K562 (cell line): Measurements from ENCODE around the gene NR1H3. TPM values are rescaled to one million over a fixed set of nuclear protein-coding genes. Genes with fewer than 3 reads are reported as not detected.

Experiments used
- EP400 ChIP-seq: fragments of 450-650 bp; IDR thresholded peaks from 2 replicates; pipeline ENCODE4 v1.6.1; 2017; ENCODE audit warnings: antibody characterized with exemption, mild to moderate bottlenecking, moderate library complexity
- HMGXB4 ChIP-seq: sonication (generic); formaldehyde crosslinking; IDR thresholded peaks from 2 replicates; pipeline ENCODE4 v1.8.1; 2023; ENCODE audit warnings: mild to moderate bottlenecking, missing genetic modification reagents
- polyA plus RNA-seq, 8 experiments: library from polyadenylated mRNA; depleted of rRNA in 4 of 8; stranded (reverse) in 5 of 8; unstranded in 3 of 8; fragments of >200 nt; fragmentation: Nextera tagmentation in 2 of 8; fragmentation: Illumina TruSeq in 1 of 8; extraction: Ambion mirVana in 2 of 8; extraction: Trizol in 1 of 8; gene quantifications; 2 replicates each; pipeline versions ENCODE4 v1.2.1 to v1.2.3, GENCODE V29; 2011 to 2014; ENCODE audit warnings: inconsistent platforms in 1 of 8, missing spikeins in 1 of 8
- total RNA-seq, 7 experiments: library from RNA; depleted of rRNA in 6 of 7; stranded (reverse); fragments of >200 nt in 6 of 7; fragmentation: Illumina TruSeq in 2 of 7; extraction: Trizol in 2 of 7; gene quantifications; 2 replicates each; pipeline versions ENCODE4 v1.2.1 to v1.2.3, GENCODE V29; 2011 to 2021; ENCODE audit warnings: low replicate concordance in 1 of 7
- TF ChIP-seq, protein P1 (sequence below): fragments of 200-800 bp; sonication (Bioruptor generic); IDR thresholded peaks from 2 replicates; pipeline ENCODE4 v1.6.1; 2016; ENCODE audit warnings: missing genetic modification characterization, missing compliant biosample characterization
- TF ChIP-seq, protein P2 (sequence below): fragments of 450-650 bp; IDR thresholded peaks from 2 replicates; pipeline ENCODE4 v1.6.1; 2017; ENCODE audit warnings: antibody characterized with exemption

Gene NR1H3
- total and polyA plus RNA-seq, 9 of the 15 experiments (the other 6 are each of a cell fraction or from before 2014, with no cell fraction given), result 8.2 to 26.0 (median 11.9) TPM

- TF ChIP-seq, protein P1, sequence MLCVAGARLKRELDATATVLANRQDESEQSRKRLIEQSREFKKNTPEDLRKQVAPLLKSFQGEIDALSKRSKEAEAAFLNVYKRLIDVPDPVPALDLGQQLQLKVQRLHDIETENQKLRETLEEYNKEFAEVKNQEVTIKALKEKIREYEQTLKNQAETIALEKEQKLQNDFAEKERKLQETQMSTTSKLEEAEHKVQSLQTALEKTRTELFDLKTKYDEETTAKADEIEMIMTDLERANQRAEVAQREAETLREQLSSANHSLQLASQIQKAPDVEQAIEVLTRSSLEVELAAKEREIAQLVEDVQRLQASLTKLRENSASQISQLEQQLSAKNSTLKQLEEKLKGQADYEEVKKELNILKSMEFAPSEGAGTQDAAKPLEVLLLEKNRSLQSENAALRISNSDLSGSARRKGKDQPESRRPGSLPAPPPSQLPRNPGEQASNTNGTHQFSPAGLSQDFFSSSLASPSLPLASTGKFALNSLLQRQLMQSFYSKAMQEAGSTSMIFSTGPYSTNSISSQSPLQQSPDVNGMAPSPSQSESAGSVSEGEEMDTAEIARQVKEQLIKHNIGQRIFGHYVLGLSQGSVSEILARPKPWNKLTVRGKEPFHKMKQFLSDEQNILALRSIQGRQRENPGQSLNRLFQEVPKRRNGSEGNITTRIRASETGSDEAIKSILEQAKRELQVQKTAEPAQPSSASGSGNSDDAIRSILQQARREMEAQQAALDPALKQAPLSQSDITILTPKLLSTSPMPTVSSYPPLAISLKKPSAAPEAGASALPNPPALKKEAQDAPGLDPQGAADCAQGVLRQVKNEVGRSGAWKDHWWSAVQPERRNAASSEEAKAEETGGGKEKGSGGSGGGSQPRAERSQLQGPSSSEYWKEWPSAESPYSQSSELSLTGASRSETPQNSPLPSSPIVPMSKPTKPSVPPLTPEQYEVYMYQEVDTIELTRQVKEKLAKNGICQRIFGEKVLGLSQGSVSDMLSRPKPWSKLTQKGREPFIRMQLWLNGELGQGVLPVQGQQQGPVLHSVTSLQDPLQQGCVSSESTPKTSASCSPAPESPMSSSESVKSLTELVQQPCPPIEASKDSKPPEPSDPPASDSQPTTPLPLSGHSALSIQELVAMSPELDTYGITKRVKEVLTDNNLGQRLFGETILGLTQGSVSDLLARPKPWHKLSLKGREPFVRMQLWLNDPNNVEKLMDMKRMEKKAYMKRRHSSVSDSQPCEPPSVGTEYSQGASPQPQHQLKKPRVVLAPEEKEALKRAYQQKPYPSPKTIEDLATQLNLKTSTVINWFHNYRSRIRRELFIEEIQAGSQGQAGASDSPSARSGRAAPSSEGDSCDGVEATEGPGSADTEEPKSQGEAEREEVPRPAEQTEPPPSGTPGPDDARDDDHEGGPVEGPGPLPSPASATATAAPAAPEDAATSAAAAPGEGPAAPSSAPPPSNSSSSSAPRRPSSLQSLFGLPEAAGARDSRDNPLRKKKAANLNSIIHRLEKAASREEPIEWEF (CRISPR knock-in tag), result no peak
- no peak for TF ChIP-seq EP400
- TF ChIP-seq HMGXB4 (CRISPR knock-in tag), result no peak
- TF ChIP-seq, protein P2, sequence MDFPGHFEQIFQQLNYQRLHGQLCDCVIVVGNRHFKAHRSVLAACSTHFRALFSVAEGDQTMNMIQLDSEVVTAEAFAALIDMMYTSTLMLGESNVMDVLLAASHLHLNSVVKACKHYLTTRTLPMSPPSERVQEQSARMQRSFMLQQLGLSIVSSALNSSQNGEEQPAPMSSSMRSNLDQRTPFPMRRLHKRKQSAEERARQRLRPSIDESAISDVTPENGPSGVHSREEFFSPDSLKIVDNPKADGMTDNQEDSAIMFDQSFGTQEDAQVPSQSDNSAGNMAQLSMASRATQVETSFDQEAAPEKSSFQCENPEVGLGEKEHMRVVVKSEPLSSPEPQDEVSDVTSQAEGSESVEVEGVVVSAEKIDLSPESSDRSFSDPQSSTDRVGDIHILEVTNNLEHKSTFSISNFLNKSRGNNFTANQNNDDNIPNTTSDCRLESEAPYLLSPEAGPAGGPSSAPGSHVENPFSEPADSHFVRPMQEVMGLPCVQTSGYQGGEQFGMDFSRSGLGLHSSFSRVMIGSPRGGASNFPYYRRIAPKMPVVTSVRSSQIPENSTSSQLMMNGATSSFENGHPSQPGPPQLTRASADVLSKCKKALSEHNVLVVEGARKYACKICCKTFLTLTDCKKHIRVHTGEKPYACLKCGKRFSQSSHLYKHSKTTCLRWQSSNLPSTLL, result no peak
These were observed 22.3 kb downstream of the NR1H3 start (continued) for GRCh38 chr11:47280099-47280498.
